Peyer's patch (tissue), 4 donors: ENCODE measurements around the gene SLC4A7. TPM values are rescaled to one million over a fixed set of nuclear protein-coding genes. Genes with fewer than 3 reads are reported as not detected.
"Not testable (repeated sequence)": the region's sequence is repeated elsewhere in the genome, so short reads cannot be mapped to it uniquely, and the experiment has no call there.

Experiments
- DNase-seq, 3 donors: peaks; one replicate each; pipeline ENCODE4 v3.0.0-alpha.2; 2017 to 2019
- H3K27ac ChIP-seq, 4 donors: fragments of 200-600 bp; sonication (generic); one replicate each; pipeline ENCODE4 v1.5.1; 2016 to 2019
- H3K27me3 ChIP-seq, 2 donors: fragments of 200-600 bp; sonication (generic); one replicate each; pipeline ENCODE4 v1.5.1; 2019
- H3K36me3 ChIP-seq, 3 donors: fragments of 200-600 bp; sonication (generic); one replicate each; pipeline ENCODE4 v1.5.1; 2016 to 2019
- H3K4me1 ChIP-seq, 4 donors: fragments of 200-600 bp; sonication (generic); one replicate each; pipeline ENCODE4 v1.5.1; 2016 to 2019
- H3K4me3 ChIP-seq, 4 donors: fragments of 200-600 bp; sonication (generic); 1 replicate in 3 of 4; 2 replicates in 1 of 4; pipeline ENCODE4 v1.5.1; 2016 to 2019; ENCODE audit warnings: mild to moderate bottlenecking in 1 of 4
- H3K9me3 ChIP-seq, 4 donors: fragments of 200-600 bp; sonication (generic); one replicate each; pipeline ENCODE4 v1.5.1; 2016 to 2019; ENCODE audit warnings: mild to moderate bottlenecking in 1 of 4
- CTCF ChIP-seq, 6 experiments: fragments of 450-650 bp in 4 of 6; fragments of 200-600 bp in 2 of 6; sonication (generic) in 1 of 6; IDR thresholded peaks; one replicate each; pipeline ENCODE4 v1.5.1; 2017 to 2019; ENCODE audit warnings: antibody characterized with exemption in 6 of 6, mild to moderate bottlenecking in 3 of 6, moderate library complexity in 1 of 6
- POLR2A ChIP-seq, 2 donors: fragments of 450-650 bp; IDR thresholded peaks; one replicate each; pipeline ENCODE4 v1.5.1; 2017; ENCODE audit warnings: antibody characterized with exemption in 2 of 2, mild to moderate bottlenecking in 2 of 2, moderate library complexity in 2 of 2
- total RNA-seq, 4 donors: library from RNA; depleted of rRNA; stranded (reverse); fragments of >200 nt; gene quantifications; one replicate each; pipeline ENCODE4 v1.1.0, GENCODE V29; 2016

SLC4A7 gene
- total RNA-seq, 4 donors from 2014 or later, result 92.4 to 201 (median 152) TPM

- no peaks in the 10 kb centered on the region for H3K4me1 ChIP-seq
- H3K27me3 ChIP-seq, result no peaks in the 10 kb centered on the region
- no peaks in the 10 kb centered on the region for H3K9me3 ChIP-seq
- H3K27ac ChIP-seq, result no peak overlapping the region
- TF ChIP-seq POLR2A (IDR thresholded peaks at IDR 0.05), result no peak
- no peak for TF ChIP-seq CTCF (IDR thresholded peaks at IDR 0.05)
- H3K36me3 ChIP-seq, result peaks cover 0 to 82% (median 0%) of the 10 kb centered on the region in 3 donors
- no peak for DNase-seq
- H3K4me3 ChIP-seq, result no peak overlapping the region
Measured at GRCh38 chr3:27392950-27393679, 91.1 kb downstream of the SLC4A7 start.

- DNase-seq, H3K4me3 ChIP-seq, H3K27me3 ChIP-seq, H3K4me1 ChIP-seq, H3K9me3 ChIP-seq, H3K27ac ChIP-seq: not testable (repeated sequence)
- H3K36me3 ChIP-seq, result peaks cover 0 to 80% (median 0%) of the 10 kb centered on the region in 3 donors
Measured at GRCh38 chr3:27392414-27392813, 91.8 kb downstream of the SLC4A7 start.

GRCh38 chr3:27391796-27392195, 92.4 kb downstream of the SLC4A7 start:
- Histone ChIP-seq H3K4me1 (no peaks in the 10 kb centered on the region), H3K36me3 (peaks cover 0 to 78% (median 0%) of the 10 kb centered on the region in 3 donors), H3K4me3 (no peak overlapping the region), H3K9me3 (no peaks in the 10 kb centered on the region), H3K27ac (no peak overlapping the region), H3K27me3 (no peaks in the 10 kb centered on the region)
- no peak for TF ChIP-seq CTCF (IDR thresholded peaks at IDR 0.05)
- no peak for TF ChIP-seq POLR2A (IDR thresholded peaks at IDR 0.05)
- no peak for DNase-seq

GRCh38 chr3:27387625-27388024, 96.6 kb downstream of the SLC4A7 start:
- H3K4me1 ChIP-seq, result no peaks in the 10 kb centered on the region
- DNase-seq, result no peak
- H3K9me3 ChIP-seq, result no peaks in the 10 kb centered on the region
- H3K27me3 ChIP-seq, result no peaks in the 10 kb centered on the region
- no peak overlapping the region for H3K27ac ChIP-seq
- peaks cover 0 to 70% (median 0%) of the 10 kb centered on the region in 3 donors for H3K36me3 ChIP-seq
- no peak for TF ChIP-seq CTCF (IDR thresholded peaks at IDR 0.05)
- TF ChIP-seq POLR2A (IDR thresholded peaks at IDR 0.05), result no peak
- no peak overlapping the region for H3K4me3 ChIP-seq

- H3K4me3 ChIP-seq, result no peak overlapping the region
- H3K9me3 ChIP-seq, result no peaks in the 10 kb centered on the region
- H3K27ac ChIP-seq, result no peak overlapping the region
- no peaks in the 10 kb centered on the region for H3K27me3 ChIP-seq
- DNase-seq, result no peak
- H3K4me1 ChIP-seq, result no peaks in the 10 kb centered on the region
- H3K36me3 ChIP-seq, result peaks cover 0 to 67% (median 0%) of the 10 kb centered on the region in 3 donors
- TF ChIP-seq CTCF (IDR thresholded peaks at IDR 0.05) (no peak), POLR2A (IDR thresholded peaks at IDR 0.05) (no peak)
Measured at GRCh38 chr3:27385504-27385903, 98.7 kb downstream of the SLC4A7 start.

GRCh38 chr3:27384191-27384590, 100.0 kb downstream of the SLC4A7 start:
- no peak overlapping the region for H3K4me3 ChIP-seq
- no peak for DNase-seq
- peaks cover 0 to 56% (median 0%) of the 10 kb centered on the region in 3 donors for H3K36me3 ChIP-seq
- H3K27me3 ChIP-seq, result no peaks in the 10 kb centered on the region
- TF ChIP-seq CTCF (IDR thresholded peaks at IDR 0.05) (no peak), POLR2A (IDR thresholded peaks at IDR 0.05) (no peak)
- no peak overlapping the region for H3K27ac ChIP-seq
- no peaks in the 10 kb centered on the region for H3K9me3 ChIP-seq
- no peaks in the 10 kb centered on the region for H3K4me1 ChIP-seq
